SK-N-SH treated with all-trans-retinoic acid at 6 μM for 48 hours (cell line): ENCODE results near the gene PTPRD.

ENCODE experiments used
- ARNTL ChIP-seq: fragments of 450-650 bp; formaldehyde crosslinking; IDR thresholded peaks from 2 replicates; pipeline ENCODE4 v1.5.0; 2020; ENCODE audit warnings: low read depth, mild to moderate bottlenecking, moderate library complexity, borderline replicate concordance
- CREB5 ChIP-seq: fragments of 250-450 bp; sonication (Bioruptor Pico); IDR thresholded peaks from 2 replicates; pipeline ENCODE4 v1.5.1; 2020; ENCODE audit warnings: low read depth, mild to moderate bottlenecking, moderate library complexity
- CSDC2 ChIP-seq: fragments of 250-450 bp; sonication (Bioruptor Pico); IDR thresholded peaks from 2 replicates; pipeline ENCODE4 v1.5.0; 2020; ENCODE audit warnings: mild to moderate bottlenecking, moderate library complexity
- GLIS3 ChIP-seq: fragments of 250-450 bp; sonication (Bioruptor Pico); IDR thresholded peaks from 2 replicates; pipeline ENCODE4 v1.5.0; 2020; ENCODE audit warnings: mild to moderate bottlenecking, moderate library complexity
- ISL1 ChIP-seq: fragments of 250-450 bp; sonication (Bioruptor Pico); IDR thresholded peaks from 2 replicates; pipeline ENCODE4 v2.1.2; 2022; ENCODE audit warnings: mild to moderate bottlenecking, moderate library complexity
- OSR1 ChIP-seq: fragments of 250-450 bp; sonication (Bioruptor Pico); IDR thresholded peaks from 2 replicates; pipeline ENCODE4 v1.8.0; 2022; ENCODE audit warnings: moderate library complexity, mild to moderate bottlenecking, inconsistent platforms
- PPARA ChIP-seq: fragments of 250-450 bp; sonication (Bioruptor Pico); IDR thresholded peaks from 2 replicates; pipeline ENCODE4 v1.5.0; 2020; ENCODE audit warnings: mild to moderate bottlenecking, borderline replicate concordance
- TCF4 ChIP-seq: fragments of 250-450 bp; sonication (Bioruptor Pico); IDR thresholded peaks from 2 replicates; pipeline ENCODE4 v1.8.0; 2021; ENCODE audit warnings: mild to moderate bottlenecking, moderate library complexity, borderline replicate concordance
- ZFP3 ChIP-seq: fragments of 250-450 bp; sonication (Bioruptor Pico); IDR thresholded peaks from 2 replicates; pipeline ENCODE4 v1.5.0; 2020; ENCODE audit warnings: mild to moderate bottlenecking, moderate library complexity
- ZFP30 ChIP-seq: fragments of 450-650 bp; formaldehyde crosslinking; IDR thresholded peaks from 2 replicates; pipeline ENCODE4 v1.5.0; 2022; ENCODE audit warnings: mild to moderate bottlenecking, moderate library complexity
- ZNF8 ChIP-seq: fragments of 450-650 bp; formaldehyde crosslinking; IDR thresholded peaks from 2 replicates; pipeline ENCODE4 v1.5.0; 2020; ENCODE audit warnings: mild to moderate bottlenecking, moderate library complexity
- TF ChIP-seq, protein P1 (sequence below): fragments of 250-450 bp; sonication (Bioruptor Pico); IDR thresholded peaks from 2 replicates; pipeline ENCODE4 v1.8.0; 2020; ENCODE audit warnings: mild to moderate bottlenecking, moderate library complexity, borderline replicate concordance

GRCh38 chr9:9170439-9171134, 1442.2 kb downstream of the PTPRD start:
- TF ChIP-seq CSDC2 (CRISPR knock-in tag), result no peak
- no peak for TF ChIP-seq CREB5 (CRISPR knock-in tag)
- TF ChIP-seq, protein P1, sequence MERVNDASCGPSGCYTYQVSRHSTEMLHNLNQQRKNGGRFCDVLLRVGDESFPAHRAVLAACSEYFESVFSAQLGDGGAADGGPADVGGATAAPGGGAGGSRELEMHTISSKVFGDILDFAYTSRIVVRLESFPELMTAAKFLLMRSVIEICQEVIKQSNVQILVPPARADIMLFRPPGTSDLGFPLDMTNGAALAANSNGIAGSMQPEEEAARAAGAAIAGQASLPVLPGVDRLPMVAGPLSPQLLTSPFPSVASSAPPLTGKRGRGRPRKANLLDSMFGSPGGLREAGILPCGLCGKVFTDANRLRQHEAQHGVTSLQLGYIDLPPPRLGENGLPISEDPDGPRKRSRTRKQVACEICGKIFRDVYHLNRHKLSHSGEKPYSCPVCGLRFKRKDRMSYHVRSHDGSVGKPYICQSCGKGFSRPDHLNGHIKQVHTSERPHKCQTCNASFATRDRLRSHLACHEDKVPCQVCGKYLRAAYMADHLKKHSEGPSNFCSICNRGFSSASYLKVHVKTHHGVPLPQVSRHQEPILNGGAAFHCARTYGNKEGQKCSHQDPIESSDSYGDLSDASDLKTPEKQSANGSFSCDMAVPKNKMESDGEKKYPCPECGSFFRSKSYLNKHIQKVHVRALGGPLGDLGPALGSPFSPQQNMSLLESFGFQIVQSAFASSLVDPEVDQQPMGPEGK (CRISPR knock-in tag), result no peak
- no peak for TF ChIP-seq OSR1 (CRISPR knock-in tag)
- TF ChIP-seq ZFP30 (CRISPR knock-in tag), result no peak
- TF ChIP-seq GLIS3 (CRISPR knock-in tag), result no peak
- TF ChIP-seq TCF4 (CRISPR knock-in tag), result peak; percentile 50; the same call in 1 of the 2 replicates
- no peak for TF ChIP-seq ZFP3 (CRISPR knock-in tag)
- no peak for TF ChIP-seq ISL1 (CRISPR knock-in tag)
- no peak for TF ChIP-seq ZNF8 (CRISPR knock-in tag)
- no peak for TF ChIP-seq PPARA (CRISPR knock-in tag)
- no peak for TF ChIP-seq ARNTL (CRISPR knock-in tag)
